Psoas muscle (tissue), 8 donors: ENCODE data around the gene ATP5F1B. TPM values are rescaled to one million over a fixed set of nuclear protein-coding genes. Genes with fewer than 3 reads are reported as not detected.
A peak's percentile ranks its signal among the peaks of the same experiment; 100 is the strongest.

Experiments
- ATAC-seq, 4 donors: fragments of 200-7000 bp; cut with Tn5 transposase; one replicate each; pipeline ENCODE4 v1.9.1; 2020; ENCODE audit warnings: moderate library complexity in 3 of 4, mild to moderate bottlenecking in 2 of 4
- DNase-seq, 2 donors: peaks; one replicate each; pipeline ENCODE4 v3.0.0-alpha.2; 2020
- H3K27ac ChIP-seq: fragments of 200-600 bp; one replicate; pipeline ENCODE4 v1.8.0; 2022
- H3K27me3 ChIP-seq, 3 donors: fragments of 200-600 bp in 1 of 3; one replicate each; pipeline versions ENCODE4 v1.6.1 to v1.8.0; 2013 to 2022; ENCODE audit warnings: low read length in 2 of 3, mild to moderate bottlenecking in 2 of 3, moderate library complexity in 1 of 3; ENCODE audit not compliant: insufficient read depth in 3 of 3
- H3K36me3 ChIP-seq, 2 donors: fragments of 200-600 bp in 1 of 2; one replicate each; pipeline versions ENCODE4 v1.6.1 to v1.8.0; 2013 to 2022; ENCODE audit warnings: low read depth in 1 of 2, mild to moderate bottlenecking in 1 of 2, moderate library complexity in 1 of 2; ENCODE audit not compliant: insufficient read depth in 1 of 2
- H3K4me1 ChIP-seq: fragments of 200-600 bp; one replicate; pipeline ENCODE4 v1.8.0; 2022
- H3K4me3 ChIP-seq: fragments of 200-600 bp; one replicate; pipeline ENCODE4 v1.8.0; 2022; ENCODE audit warnings: mild to moderate bottlenecking
- H3K9me3 ChIP-seq: fragments of 200-600 bp; one replicate; pipeline ENCODE4 v1.8.0; 2022
- WGBS, 3 donors: extraction: QIAGEN DNeasy Blood & Tissue Kit; methylation state at CpG; one replicate each; pipeline versions ENCODE4 v1.1.6 to v1.1.7; 2013; 5-methylcytosine and 5-hydroxymethylcytosine counted together
- intact Hi-C, 2 donors: fragments of 100-400 bp; cut with DNase I; formaldehyde crosslinking; loops; one replicate each; pipeline versions ENCODE4 v1.11.0 to v1.14.2; 2022
- polyA plus RNA-seq, 3 donors: library from polyadenylated mRNA; stranded (reverse); fragments of 200-250 nt; gene quantifications; one replicate each; pipeline ENCODE4 v1.2.3, GENCODE V29; 2013
- total RNA-seq, 4 donors: library from RNA; stranded (reverse); fragmentation: NEBNext Ultra II Directional in 2 of 4; extraction: Animal tissue kit (Norgen Biotek cat#: 25700) in 2 of 4; gene quantifications; one replicate each; pipeline versions ENCODE4 v1.2.1 to v1.2.4, GENCODE V29; 2021 to 2023
- TF ChIP-seq, protein P1 (sequence below): fragments of 200-600 bp; IDR thresholded peaks from one replicate; pipeline ENCODE4 v1.8.0; 2022; ENCODE audit warnings: antibody characterized with exemption
- donor health status: healthy with polysubstance abuse.
- donor health status: DM: no; HTN: no; CAD: no; lungs with moderate emphysema.
- donor health status: Bipolar disorder and iron deficiency.
- donor health status: healthy.
- donor health status: DM: yes; HTN: yes; CAD: no.
- donor health status: DM: no; HTN: no; CAD: no.
- donor health status: DM: no; HTN: no; CAD: no.
- donor health status: DM: yes; HTN: yes; CAD: no.

The ATP5F1B gene
- total and polyA plus RNA-seq, 7 donors = 1,044 to 2,759 (median 1,450) TPM

DNA sequence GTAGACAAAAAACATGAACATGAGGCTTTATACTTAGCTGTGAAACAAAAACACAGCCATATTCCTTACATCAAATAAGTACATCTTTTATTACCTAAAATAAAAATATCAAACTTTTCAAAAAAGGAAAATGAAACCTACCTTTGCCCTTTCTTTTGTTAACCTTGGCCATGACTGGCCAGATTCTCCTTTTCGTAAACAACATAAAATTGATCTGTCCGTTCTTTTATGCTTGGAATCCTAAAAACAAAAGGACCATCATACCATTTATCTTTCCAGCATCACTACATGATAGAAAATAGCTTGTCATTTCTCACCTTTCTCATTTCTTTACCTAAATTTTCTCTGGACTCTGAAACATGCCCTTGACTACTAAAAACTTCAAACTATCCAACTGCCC is 25.8 kb upstream of the ATP5F1B start:
- intact Hi-C loops = no loop called here
- WGBS, 3 donors = 89 to 93% (median 90%) methylated on average over 2 of the region's 2 CpGs
- no peak for DNase-seq
- no peak for ATAC-seq
- Histone ChIP-seq H3K27me3 (no peaks in the 10 kb centered on the region), H3K4me3 (no peak overlapping the region), H3K9me3 (no peaks in the 10 kb centered on the region), H3K36me3 (peaks cover 0 to 73% of the 10 kb centered on the region in 2 donors), H3K27ac (no peak overlapping the region), H3K4me1 (peaks cover 20% of the 10 kb centered on the region)
- TF ChIP-seq, protein P1, sequence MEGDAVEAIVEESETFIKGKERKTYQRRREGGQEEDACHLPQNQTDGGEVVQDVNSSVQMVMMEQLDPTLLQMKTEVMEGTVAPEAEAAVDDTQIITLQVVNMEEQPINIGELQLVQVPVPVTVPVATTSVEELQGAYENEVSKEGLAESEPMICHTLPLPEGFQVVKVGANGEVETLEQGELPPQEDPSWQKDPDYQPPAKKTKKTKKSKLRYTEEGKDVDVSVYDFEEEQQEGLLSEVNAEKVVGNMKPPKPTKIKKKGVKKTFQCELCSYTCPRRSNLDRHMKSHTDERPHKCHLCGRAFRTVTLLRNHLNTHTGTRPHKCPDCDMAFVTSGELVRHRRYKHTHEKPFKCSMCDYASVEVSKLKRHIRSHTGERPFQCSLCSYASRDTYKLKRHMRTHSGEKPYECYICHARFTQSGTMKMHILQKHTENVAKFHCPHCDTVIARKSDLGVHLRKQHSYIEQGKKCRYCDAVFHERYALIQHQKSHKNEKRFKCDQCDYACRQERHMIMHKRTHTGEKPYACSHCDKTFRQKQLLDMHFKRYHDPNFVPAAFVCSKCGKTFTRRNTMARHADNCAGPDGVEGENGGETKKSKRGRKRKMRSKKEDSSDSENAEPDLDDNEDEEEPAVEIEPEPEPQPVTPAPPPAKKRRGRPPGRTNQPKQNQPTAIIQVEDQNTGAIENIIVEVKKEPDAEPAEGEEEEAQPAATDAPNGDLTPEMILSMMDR = no peak

DNA sequence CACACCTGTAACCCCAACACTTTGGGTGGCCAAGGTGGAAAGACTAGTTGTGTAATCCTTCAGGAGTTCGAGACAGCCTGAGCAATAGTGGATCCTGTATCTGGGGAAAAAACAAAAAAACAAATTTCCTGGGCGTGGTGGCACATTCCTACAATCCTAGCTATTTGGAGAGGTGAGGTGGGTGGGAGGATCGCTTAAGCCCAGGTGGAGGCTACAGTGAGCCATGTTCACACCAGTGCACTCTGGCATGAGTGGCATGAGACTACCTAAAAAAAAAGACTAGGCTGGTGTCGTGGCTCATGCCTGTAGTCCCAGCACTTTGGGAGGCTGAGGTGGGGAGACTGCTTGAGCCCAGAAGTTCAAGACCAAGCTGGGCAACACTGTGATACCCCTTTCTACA is 25.1 kb upstream of the ATP5F1B start:
- DNase-seq = no peak
- peaks cover 0 to 81% of the 10 kb centered on the region in 2 donors for H3K36me3 ChIP-seq
- no peaks in the 10 kb centered on the region for H3K27me3 ChIP-seq
- TF ChIP-seq, protein P1 = no peak
- no peak overlapping the region for H3K4me3 ChIP-seq
- peaks cover 17% of the 10 kb centered on the region for H3K4me1 ChIP-seq
- H3K9me3 ChIP-seq = no peaks in the 10 kb centered on the region
- H3K27ac ChIP-seq = no peak overlapping the region
- 82 to 91% (median 88%) methylated on average over 4 of the region's 4 CpGs for WGBS, 3 donors
- intact Hi-C loops = no loop called here
- ATAC-seq = no peak

DNA sequence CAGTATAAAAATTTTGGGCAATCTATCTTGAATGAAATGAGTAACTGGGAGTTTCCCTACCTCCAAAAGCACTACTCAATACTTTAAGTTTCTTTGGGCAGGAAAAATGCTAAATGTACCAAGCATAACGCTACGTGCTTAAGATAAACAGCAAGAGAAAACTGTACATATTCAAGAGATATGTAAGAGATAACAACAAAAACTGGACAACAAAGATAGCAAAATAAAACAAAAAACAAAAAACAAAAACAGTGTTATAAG is 22.3 kb upstream of the ATP5F1B start:
- no peaks in the 10 kb centered on the region for H3K27me3 ChIP-seq
- DNase-seq (no peak), ATAC-seq (no peak)
- H3K27ac ChIP-seq = no peak overlapping the region
- H3K9me3 ChIP-seq = no peaks in the 10 kb centered on the region
- peaks cover 4 to 100% of the 10 kb centered on the region in 2 donors for H3K36me3 ChIP-seq
- peaks cover 11% of the 10 kb centered on the region for H3K4me1 ChIP-seq
- intact Hi-C loops = no loop called here
- 90 to 95% (median 93%) methylated on average over 2 of the region's 2 CpGs for WGBS, 3 donors
- no peak overlapping the region for H3K4me3 ChIP-seq
- TF ChIP-seq, protein P1 = no peak

DNA sequence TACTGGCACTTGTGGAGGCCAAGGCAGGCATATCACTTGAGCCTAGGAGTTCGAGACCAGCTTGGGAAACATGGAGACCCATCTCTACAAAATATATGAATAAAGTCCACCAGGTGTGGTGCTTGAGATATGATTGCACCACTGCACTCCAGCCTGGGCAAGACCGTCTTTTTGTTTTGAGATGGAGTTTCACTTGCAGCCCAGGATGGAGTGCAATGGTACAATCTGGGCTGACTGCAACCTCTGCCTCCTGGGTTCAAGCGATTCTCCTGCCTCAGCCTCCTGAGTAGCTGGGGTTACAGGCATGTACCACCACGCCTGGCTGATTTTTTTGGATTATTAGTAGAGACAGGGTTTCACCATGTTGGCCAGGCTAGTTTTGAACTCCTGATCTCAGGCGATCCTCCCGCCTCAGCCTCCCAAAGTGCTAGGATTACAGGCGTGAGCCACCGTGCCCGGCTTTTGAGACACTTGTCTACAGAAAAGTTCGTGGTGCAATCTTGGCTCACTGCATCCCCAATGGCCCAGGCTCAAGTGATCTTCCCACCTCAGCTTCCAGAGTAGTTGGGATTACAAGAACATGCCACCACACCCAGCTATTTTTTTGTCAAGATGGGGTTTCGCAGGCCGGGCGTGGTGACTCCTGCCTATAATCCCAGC is 16.3 kb upstream of the ATP5F1B start:
- intact Hi-C loops = no loop called here
- Histone ChIP-seq H3K9me3 (no peaks in the 10 kb centered on the region), H3K4me1 (no peaks in the 10 kb centered on the region), H3K4me3 (no peak overlapping the region), H3K27me3 (no peaks in the 10 kb centered on the region), H3K27ac (no peak overlapping the region), H3K36me3 (peaks cover 6 to 52% of the 10 kb centered on the region in 2 donors)
- TF ChIP-seq, protein P1 = no peak
- DNase-seq = no peak
- ATAC-seq = peak in 2 of 4 donors; percentile 3 to 13
- WGBS, 3 donors = 90 to 95% (median 93%) methylated on average over 13 of the region's 13 CpGs

DNA sequence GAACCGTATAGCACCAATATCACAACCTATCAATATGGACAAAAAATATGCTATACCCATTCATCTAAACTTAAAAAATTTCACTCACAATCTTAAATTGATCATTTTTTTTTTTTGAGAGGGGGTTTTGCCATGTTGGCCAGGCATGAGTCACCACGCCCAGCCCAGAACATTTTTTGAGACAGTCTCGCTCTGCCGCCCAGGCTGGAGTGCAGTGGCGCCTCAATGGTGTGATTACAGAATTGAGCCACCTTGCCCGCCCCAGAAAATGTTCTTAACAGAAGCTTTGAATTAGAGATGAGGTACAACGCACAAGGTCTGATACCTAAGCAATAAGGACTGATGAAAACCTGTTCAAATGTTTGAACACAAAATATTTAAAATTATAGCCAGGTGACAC is 15.8 kb upstream of the ATP5F1B start:
- ATAC-seq = peak in 2 of 4 donors; percentile 21 to 23
- no peaks in the 10 kb centered on the region for H3K4me1 ChIP-seq
- H3K9me3 ChIP-seq = no peaks in the 10 kb centered on the region
- TF ChIP-seq, protein P1 = no peak
- no peak for DNase-seq
- WGBS, 3 donors = 92 to 97% (median 95%) methylated on average over 7 of the region's 7 CpGs
- H3K27ac ChIP-seq = no peak overlapping the region
- H3K36me3 ChIP-seq = peaks cover 6 to 46% of the 10 kb centered on the region in 2 donors
- intact Hi-C loops = no loop called here
- H3K4me3 ChIP-seq = no peak overlapping the region
- no peaks in the 10 kb centered on the region for H3K27me3 ChIP-seq
